ENCODE data around the gene EFCAB11.

The EFCAB11 gene

DNA sequence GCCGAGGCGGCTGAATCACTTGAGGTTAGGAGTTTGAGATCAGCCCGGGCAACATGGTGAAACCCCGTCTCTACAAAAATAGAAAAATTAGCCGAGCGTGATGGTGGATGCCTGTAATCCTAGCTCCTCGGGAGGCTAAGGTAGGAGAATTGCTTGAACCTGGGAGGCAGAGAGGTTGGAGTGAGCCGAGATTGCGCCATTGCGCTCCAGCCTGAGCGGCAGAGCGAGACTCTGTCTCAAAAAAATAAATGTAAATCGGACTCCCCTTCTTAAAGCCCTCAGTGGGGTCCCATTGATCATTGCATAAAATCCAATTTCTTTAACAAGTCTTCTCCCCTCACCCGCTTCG lies 2.1 kb upstream of the EFCAB11 start:
- no peak for DNase-seq

DNA sequence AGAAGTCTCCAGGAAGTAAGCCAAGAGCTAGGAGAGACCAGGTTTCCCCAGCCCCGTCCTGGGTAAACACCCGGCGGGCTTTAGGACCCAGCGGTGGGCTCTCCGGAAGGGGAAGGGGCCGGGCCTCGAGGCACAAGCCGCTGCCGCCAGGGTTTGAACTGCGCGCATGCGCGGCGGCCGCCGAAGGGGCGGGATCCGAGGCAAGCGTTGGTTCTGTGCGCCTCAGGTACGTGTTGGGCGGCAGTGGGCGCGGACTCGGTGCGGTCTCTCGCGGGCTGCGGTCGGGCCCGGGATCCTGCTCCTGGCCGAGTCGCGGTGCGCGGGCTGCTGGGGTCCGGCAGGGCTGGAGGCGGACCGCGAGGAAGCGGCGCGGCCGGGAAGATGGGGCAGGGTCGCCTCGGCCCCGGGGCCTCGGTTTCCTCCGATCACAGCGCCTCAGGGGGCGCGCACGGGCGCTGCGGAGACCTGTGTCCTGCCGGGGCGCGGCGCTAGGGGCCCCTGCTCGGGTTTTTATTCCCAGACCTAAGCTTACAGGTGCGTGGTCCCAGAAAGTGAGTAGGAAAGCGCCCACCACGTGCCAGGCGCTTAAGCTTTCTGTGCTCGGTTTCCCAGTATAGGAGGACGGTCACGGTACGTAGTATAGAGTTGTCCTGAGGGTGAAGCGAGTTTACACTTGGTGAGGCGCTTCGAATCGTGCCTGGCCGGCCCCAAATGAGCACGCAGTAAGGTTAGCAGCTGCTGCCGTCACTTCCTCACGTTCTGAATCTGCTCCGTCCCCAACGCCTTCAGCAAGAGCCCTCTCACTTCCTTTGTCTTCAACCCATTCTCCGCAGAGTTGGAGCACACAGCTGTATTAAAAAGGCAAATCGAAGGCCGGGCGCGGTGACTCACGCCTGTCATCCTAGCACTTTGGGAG lies 1.5 kb upstream of the EFCAB11 start, which contains the start of gene TDP1:
TDP1 (plus strand) TSS at position 183 of the 916 bp plus-strand sequence. CDS start 7,188 bp downstream, outside the sequence.
- DNase-seq, result peak; percentile 90

- no peak for DNase-seq
These were observed 653 bp upstream of the EFCAB11 start for GRCh38 chr14:89955022-89955744.

DNA sequence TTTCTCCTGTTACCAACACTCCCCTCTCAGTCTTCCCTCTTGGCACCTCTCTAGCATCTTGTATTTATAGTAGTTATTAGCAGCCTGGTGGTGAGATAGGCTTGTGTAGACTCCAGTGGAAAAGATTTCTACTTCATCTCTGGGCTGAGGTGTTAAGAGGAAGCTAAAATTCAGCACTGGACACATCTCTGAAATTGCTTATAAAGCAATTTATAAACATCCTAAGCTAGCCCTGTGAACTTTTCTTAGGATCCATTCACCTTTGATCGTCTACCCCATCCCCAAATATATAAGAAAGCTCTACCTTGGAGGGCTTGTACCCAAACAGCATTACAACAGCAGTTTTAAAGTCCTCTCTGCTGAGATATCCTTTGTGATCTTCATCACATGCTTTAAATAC lies 928 bp downstream of the EFCAB11 start:
- DNase-seq, result no peak

GRCh38 chr14:89952576-89952975 lies 2.0 kb downstream of the EFCAB11 start:
- no peak for DNase-seq

DNA sequence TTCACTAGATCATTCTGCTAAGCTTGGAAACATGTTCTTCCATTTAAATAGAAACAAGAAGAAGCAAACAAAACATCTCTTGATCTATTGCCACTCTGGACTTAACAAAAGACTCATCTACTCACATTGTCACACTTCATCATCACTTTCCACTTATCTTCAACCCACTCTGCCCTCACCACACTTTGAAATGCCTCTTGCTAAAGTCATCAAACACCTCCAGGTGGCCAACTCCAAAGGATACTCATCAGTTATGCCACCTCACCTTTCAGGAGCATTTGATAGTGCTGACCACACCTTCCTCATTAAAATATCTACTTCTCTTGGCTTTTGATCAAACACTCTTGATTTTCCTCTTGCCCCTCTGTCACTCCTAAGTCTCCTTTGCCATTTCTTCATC lies 7.2 kb downstream of the EFCAB11 start:
- DNase-seq, result no peak

DNA sequence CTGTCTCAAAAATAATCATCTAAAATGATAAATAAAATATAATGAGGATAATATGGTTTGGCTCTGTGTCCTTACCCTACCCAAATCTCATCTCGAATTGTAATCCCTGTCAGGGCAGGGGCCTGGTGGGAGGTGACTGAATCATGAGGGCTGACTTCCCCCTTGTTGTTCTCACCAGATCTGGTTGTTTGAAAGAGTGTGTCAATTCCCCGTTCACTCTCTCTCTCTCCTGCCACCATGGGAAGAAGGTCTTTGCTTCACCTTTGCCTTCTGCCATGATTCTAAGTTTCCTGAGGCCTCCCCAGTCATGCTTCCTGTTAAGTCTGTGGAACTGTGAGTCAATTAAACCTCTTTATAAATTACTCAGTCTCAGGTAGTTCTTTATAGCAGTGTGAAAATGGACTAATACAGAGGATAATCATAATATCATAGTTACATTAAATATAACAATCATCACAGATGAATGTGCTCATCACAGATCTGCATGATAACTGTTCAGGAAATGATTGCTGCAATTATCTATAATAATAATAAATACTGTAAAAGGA lies 12.6 kb downstream of the EFCAB11 start:
- no peak for DNase-seq

DNA sequence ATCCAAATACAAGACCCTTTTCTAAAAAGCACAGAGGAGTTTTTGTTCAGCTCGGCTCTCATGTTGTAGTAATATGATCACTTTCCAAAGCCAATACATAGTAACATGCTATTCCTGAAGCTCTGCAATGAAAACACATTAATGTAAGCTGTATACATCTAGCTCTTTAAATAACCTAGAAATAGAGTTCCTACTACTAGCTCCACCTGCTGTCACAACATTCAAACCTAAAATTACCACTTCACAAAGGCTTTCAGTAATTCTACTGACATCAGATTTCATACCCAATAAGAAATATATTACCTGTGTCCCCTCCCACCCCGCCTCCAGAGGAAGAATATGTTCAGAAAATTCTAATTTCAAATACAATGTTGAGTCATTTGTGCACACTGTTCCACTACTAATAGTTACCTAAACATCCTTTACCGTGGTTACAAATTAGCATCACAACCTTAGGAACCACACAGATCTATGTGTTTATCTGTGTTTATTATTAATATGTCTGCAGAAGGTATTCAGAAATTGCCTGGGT lies 17.8 kb downstream of the EFCAB11 start:
- no peak for DNase-seq

DNA sequence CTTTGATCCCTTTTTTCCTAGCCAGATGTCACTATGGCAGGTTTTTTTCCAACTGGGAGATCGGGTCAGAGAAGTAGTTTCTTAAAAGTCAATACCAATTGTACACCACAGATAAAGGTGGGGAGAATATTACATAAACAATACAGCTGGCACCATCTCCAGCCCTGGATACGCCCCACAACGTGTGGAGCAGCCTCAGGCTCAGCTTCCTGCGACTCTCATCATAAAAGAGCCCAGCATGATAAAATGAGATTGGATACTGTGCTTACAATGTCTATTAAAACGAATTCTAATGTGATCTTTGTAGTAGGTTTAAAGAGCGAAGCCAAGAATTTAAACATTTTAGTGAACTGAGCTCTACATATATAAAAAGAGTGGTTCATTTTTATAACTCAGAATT lies 21.5 kb downstream of the EFCAB11 start:
- DNase-seq, result no peak

DNA sequence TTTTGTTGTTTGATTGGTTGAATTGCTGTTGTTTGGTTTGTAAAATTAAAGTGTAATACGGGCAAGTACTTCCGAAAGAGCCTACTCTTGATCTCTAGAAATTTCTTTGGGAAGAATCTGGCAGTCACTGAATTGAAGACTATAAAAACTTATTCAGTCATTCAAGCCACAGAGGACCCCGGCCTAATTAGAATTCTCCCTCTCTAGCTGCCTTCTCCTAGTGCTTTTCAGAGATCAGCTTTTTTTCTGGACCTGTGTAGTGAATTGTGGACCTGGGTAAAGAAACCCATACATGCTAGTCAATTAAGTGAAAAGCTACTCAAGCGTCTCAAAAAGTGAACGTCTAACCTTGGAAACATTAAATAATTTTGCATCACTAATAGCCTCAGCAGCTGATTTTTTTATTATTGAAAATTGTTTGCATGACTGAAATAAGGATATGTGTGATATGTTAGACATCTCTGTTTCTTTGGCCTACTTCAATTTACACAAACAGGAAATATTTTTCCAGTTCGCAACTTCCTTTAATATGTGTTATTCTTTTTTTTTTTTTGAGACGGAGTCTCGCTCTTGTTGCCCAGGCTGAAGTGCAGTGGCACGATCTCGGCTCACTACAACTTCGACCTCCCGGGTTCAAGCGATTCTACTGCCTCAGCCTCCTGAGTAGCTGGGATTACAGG lies 27.2 kb downstream of the EFCAB11 start:
- no peak for DNase-seq

- no peak for DNase-seq
These were observed 27.8 kb downstream of the EFCAB11 start for GRCh38 chr14:89926694-89927093.

GRCh38 chr14:89924268-89924667 lies 30.3 kb downstream of the EFCAB11 start:
- no peak for DNase-seq

DNA sequence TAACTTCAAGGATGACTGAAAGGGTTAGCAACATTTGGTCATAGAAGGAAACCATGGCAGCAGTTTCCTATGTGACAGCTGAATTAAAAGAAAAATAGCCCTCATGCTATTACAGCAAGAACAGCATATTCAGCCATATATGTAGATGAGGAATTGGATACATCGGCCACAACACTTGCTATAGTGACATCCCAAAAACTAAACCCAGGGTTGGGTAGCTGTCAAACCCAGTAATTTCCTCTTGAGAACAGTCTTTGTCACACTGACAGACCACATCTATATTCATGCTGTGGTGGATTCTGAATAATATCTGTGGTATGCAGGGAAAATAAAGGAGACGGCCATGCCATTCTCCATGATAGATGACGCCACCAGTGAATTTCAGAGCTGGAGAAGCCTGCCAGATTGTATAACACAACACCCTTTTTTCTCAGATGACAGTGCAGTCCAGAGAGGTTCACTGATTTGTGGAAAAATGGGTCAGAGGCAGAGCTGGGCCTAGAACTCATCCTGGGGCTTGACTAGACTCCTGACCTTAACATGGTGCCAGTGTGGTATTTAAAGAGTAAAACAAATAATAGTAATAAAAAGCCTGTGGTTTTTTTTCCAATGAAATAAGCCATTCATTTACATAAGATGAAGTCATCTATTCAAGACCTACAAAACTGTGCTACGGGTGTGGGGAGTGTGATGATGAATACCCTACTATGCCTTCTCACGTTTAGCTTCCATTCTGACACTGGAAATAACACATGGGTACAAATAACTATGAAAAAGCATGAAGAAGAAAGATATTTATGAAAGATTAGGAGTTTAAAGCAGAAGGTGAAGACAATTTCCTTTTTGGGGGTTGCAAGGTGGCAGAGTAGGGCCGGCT lies 32.3 kb downstream of the EFCAB11 start:
- peak; percentile 47 for DNase-seq

- DNase-seq, result no peak
These were observed 33.2 kb downstream of the EFCAB11 start for GRCh38 chr14:89921346-89921745.

- DNase-seq, result no peak
These were observed 34.5 kb downstream of the EFCAB11 start for GRCh38 chr14:89920056-89920455.

DNA sequence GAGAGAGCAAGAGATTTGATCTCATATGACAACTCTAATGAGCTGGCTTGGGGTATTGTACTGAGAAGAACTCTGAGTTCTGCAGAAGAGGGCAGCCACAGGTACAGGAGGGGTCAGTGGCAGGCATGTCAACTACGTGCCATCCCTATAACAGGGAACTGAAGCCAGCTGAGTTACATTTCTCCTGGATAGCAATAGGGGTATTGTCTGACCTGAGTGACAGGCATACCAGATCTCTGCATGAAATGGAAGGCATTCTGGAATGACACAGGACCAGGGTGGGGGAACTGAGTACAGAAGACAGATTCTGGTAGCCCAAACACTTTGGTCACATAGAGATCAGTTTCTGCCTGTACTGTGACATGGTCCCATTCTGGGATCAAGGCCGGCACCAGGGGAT lies 35.8 kb downstream of the EFCAB11 start:
- DNase-seq, result no peak

- peak; percentile 22 for DNase-seq
These were observed 39.2 kb downstream of the EFCAB11 start for GRCh38 chr14:89915114-89915878.

- peak; percentile 54 for DNase-seq
These were observed 41.8 kb downstream of the EFCAB11 start for GRCh38 chr14:89912667-89913211.

GRCh38 chr14:89912221-89912620 lies 42.3 kb downstream of the EFCAB11 start:
- no peak for DNase-seq

GRCh38 chr14:89911010-89911919 lies 43.3 kb downstream of the EFCAB11 start:
- DNase-seq, result peak; percentile 12

Measured in T1000 (cell line).